Testis (tissue), 2 donors: ENCODE results near the gene MRPS33.

Experiments
- CTCF ChIP-seq, 3 experiments: fragments of 450-650 bp in 2 of 3; fragments of 200-600 bp in 1 of 3; sonication (generic) in 1 of 3; IDR thresholded peaks; one replicate each; pipeline ENCODE4 v1.5.1; 2016 to 2019; ENCODE audit warnings: antibody characterized with exemption in 3 of 3, mild to moderate bottlenecking in 2 of 3, moderate library complexity in 1 of 3
- POLR2A ChIP-seq: fragments of 450-650 bp; IDR thresholded peaks from one replicate; pipeline ENCODE4 v1.6.1; 2017; ENCODE audit warnings: antibody characterized with exemption, mild to moderate bottlenecking, moderate library complexity

GRCh38 chr7:140966561-140967233 lies 48.1 kb downstream of the MRPS33 start:
- TF ChIP-seq CTCF (IDR thresholded peaks at IDR 0.05) (no peak), POLR2A (no peak)
